Stimulated activated CD4-positive, alpha-beta T cell treated with anti-CD3 and anti-CD28 coated beads, Interleukin-1b, Interleukin-23, amount 100 ng/mL, for 24 hours (primary cell): ENCODE results near the gene PEAR1.
A peak's percentile ranks its signal among the peaks of the same experiment; 100 is the strongest.

Experiments
- DNase-seq, 4 experiments: peaks; one replicate each; pipeline ENCODE4 v3.0.0-alpha.2; 2020; ENCODE audit warnings: low read depth in 4 of 4, low spot score in 1 of 4

Gene PEAR1, protein sequence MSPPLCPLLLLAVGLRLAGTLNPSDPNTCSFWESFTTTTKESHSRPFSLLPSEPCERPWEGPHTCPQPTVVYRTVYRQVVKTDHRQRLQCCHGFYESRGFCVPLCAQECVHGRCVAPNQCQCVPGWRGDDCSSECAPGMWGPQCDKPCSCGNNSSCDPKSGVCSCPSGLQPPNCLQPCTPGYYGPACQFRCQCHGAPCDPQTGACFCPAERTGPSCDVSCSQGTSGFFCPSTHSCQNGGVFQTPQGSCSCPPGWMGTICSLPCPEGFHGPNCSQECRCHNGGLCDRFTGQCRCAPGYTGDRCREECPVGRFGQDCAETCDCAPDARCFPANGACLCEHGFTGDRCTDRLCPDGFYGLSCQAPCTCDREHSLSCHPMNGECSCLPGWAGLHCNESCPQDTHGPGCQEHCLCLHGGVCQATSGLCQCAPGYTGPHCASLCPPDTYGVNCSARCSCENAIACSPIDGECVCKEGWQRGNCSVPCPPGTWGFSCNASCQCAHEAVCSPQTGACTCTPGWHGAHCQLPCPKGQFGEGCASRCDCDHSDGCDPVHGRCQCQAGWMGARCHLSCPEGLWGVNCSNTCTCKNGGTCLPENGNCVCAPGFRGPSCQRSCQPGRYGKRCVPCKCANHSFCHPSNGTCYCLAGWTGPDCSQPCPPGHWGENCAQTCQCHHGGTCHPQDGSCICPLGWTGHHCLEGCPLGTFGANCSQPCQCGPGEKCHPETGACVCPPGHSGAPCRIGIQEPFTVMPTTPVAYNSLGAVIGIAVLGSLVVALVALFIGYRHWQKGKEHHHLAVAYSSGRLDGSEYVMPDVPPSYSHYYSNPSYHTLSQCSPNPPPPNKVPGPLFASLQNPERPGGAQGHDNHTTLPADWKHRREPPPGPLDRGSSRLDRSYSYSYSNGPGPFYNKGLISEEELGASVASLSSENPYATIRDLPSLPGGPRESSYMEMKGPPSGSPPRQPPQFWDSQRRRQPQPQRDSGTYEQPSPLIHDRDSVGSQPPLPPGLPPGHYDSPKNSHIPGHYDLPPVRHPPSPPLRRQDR

DNA sequence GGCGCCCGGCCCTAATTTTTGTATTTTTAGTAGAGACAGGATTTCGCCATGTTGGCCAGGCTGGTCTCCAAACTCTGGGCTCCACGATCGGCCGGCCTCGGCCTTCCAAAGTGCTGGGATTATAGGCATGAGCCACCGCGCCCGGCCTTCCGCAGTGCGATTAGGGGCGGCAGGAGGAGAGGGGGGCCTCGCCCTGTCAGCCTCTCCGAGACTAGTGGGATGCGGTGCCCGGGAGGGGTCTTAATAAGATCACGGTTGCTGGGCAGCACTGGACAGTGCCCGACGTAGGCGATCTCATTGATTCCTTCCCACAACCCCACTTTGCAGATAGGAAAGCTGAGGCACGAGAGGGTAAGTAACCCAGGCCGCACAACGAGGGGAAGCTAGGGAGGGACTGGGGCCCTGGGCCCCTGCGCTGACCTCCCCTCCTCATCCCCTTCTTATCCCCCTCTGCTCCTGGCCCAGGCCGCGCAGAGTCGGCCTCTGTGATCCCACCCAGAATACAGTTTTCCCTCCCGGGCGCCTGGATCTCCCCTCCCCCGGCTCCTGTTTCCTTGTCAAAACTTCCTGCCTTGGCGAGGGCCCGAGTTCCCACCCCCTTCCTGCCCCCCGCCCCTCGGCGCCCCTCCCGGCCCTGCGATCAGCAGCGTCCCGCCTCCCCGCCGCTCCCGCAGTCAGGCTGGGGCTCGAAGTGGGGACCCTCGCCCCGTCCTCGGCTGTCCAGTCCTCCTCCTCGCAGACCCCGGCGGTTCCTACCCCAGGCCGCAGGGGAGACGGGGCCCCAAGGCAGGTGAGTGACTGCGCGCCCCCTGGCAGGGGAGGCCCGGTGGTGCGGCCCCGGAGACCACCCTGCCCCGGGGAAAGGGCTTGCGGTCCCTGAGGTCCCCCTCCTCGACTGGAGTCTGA lies at the start of gene PEAR1:
PEAR1 (plus strand) TSS at position 671 of the 906 bp plus-strand sequence. CDS start 10,209 bp downstream, outside the sequence.
- DNase-seq = no peak

DNA sequence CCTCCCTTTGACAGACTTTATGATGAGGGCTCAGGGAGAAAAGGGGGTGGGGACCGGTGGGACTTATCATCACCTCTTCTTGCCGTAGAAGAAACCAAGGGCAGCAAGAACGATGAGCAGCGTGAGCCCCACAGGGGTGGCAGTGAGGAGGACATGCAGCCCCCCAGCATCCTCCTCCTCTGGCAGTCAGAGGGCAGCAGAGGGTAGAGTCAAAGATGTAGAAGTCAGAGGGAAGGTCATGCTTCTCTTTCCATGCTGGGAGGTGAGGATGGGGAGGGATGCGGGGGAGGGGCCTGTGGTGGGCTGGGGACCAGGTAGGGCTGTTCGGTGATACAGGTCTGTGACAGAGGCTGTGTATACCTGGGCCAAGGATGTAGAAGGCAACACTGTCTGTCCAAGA lies 49.4 kb upstream of the PEAR1 start:
- no peak for DNase-seq

DNA sequence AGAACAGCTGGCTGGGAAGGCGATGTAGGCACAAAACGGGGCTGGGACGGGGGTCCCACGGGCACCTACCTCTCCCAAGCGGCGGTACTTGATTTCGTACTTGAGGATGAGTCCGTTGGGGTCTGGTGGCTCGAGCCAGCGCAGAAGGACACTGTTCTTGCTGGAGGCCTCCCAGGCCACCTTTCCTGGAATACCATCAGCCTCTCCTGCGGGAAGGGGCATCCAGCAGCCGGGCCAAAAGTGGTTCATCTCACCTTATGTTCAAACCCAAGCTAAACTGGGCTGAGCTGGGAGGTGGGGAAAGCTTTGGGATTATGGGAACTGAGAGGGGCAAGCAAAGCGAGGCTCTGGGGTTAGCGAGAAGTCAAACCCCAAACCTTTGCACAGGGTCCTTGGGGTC lies 48.9 kb upstream of the PEAR1 start:
- no peak for DNase-seq

DNA sequence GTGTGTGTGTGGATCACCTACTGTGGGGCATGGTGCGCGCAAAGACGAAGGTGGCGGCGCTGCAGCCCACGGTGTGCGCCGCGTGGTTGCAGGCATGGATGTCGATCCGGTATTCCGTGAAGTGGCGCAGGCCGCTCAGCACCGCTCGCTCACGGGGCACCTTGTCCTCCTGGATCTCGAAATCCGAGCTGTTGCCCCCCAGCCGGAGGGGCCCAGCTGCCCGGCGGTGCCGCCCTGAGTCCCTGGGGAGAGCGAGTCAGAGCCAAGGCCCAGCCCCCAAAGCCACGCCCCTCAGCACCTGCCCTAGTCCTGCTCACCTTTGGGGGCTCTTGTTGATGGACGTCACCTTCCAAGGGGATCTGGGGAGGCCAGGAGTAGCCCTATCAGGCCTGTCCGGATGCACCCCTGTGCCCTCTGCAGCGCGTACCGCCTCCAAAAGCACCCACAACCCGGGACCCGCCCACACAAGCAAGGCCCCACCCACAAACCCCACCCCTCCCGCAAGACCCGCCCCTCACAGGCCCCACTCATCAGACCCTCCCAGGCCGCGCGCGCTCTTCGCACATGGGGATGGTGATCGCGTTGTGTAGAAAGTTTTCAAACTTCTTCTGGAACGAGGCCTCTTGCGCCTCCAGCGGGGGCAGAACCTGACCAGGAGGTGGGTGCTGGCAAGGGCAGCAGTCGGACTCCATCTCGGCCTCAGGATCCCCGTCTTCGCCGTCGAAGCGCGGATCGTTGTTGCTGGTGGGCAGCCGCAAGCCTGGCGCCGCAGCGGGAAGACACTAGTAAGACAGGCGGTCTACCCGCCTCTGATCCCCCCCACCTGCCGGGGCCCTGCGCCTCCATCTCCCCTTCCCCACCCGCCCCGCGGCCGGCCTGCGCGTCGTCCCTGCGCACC lies 48.2 kb upstream of the PEAR1 start:
- DNase-seq = peak in 1 of 4 experiments; percentile 6

DNA sequence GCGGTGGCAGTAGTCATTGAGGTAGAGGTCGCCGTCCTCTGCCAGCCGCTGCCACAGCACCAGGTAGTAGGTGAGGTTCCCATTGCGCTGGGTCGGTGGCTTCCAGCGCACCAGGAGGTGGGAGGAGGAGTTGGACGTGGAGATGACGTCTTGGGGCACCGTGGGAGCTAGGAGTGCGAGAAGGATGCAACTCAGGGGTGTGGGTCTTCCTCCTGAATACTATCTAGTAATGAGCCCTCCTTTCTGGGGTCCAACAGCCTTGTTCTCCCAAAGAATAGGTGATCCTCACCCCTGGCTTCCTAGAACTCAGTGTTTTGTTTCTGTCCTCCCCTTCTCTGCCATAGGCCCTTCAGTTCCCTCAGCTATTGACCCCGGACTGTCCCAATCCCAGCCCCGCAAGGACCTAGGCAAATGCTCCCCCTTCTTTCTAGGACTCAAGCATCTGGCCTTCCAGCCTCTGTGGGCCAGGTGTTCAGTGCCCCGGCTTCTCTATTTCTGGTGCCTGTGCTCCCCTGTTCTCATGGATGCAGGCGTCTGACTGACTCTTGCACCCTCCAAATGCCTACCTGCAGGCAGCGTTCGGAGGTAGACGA lies 47.5 kb upstream of the PEAR1 start:
- DNase-seq = no peak

DNA sequence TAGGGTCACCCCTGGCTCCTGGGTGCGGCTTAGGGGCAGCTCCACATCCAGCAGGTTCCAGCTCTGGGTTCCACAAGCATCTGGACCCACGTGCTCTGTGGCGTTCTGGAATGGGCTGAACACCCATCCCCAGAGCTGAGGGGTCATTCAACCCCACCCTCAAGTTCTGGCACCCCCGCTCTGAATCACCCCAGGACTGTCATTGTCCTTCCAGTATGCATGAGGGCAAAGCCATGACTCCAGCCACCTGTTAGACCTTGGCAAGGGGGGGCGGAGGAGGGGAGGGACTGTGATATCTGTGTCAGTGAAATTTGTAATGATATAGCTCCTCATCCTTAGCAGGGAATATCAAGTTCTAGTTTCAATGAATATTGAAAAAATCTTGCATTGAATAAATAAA lies 46.9 kb upstream of the PEAR1 start:
- DNase-seq = no peak

DNA sequence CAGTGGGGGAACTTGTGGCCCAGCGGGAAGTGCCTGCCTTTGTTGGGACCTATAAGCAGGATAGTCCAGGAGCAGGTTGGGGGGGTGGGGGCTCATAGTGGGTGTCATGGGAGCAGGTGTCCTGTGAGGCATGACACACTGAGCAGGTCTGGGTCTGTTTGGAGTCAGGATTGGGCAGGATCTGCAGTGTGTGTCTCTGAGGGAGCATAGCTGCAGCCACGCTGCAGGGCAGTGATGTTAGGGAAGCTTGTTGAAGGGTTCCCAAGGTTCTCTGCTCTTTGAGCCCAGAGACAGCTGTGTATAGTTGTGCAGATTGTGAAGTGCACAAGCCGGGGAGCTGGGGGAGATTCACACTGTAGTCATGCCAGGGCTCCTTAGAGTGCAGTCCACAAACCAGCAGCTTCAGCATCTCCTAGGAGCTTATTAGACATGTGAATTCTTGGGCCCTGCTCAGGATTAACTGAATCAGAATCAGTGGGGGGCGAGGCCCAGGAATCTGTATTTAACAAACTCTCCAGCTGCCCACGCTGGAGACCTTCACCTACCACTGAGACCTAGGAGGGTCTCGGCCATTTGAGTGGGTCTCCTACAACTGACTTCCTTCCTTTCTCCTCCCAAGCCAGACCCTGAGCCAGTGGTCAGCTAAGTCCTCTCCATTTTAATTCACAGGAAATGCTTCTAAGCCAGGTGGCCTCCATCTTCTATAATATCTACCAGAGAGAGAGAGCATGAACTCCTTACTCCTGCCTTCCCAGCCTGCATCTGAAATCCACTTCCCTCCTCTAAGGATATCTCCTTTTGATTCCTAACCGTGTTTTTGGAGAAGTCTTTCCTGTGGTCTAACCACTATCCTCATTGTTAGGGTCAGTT lies 45.7 kb upstream of the PEAR1 start:
- no peak for DNase-seq

DNA sequence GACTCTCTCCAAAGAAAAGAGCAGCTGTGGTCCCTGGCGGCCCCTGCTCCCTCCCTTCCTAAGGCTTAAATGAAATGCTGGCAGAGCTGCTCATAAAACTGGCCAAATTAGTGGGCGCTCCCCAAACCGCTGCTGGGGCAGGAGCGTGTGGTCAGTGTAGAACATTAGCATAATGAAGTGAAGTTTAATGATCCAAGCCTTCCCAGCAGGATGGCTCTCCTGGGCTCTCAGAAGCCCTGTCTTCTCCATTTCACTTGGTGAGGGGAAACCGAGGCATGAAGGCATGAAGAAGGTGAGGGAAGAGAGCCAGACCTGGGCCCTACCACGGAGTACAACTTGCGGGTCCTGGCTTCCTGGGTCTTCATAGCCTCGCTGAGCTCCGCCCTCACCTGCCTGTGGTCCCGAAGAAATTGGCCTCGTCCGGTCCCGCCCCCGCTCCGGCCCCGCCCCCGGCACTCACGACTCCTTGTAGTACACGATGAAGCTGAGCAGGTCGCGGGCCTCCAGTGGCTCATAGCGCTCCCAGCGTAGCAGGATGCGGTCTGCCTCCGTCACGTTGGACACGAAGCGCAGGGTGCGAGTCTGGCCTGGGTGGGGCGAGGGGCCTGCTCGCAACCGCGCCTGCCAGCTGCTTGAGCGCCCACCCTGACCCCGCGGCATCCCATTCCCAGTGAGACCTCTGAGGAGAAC lies 44.9 kb upstream of the PEAR1 start:
- peak in 2 of 4 experiments; percentile 28 to 71 for DNase-seq

DNA sequence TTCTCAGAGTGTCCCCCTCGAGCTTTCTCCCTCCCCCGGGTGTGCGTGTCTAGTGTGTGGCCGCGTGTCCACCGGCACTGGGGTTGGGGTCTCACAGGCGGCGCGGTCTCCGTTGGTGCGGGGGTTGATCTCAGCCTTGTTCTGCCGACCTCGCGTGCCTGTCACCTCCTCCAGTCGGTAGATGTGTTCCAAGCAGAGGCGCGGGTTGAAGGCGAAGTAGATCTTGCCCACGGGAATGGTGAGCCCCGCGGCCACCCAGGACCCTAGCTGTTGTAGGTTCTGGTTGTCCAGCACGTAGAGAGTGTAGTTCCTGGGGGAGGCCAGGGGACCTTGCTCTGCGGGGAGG lies 44.4 kb upstream of the PEAR1 start:
- DNase-seq = no peak

DNA sequence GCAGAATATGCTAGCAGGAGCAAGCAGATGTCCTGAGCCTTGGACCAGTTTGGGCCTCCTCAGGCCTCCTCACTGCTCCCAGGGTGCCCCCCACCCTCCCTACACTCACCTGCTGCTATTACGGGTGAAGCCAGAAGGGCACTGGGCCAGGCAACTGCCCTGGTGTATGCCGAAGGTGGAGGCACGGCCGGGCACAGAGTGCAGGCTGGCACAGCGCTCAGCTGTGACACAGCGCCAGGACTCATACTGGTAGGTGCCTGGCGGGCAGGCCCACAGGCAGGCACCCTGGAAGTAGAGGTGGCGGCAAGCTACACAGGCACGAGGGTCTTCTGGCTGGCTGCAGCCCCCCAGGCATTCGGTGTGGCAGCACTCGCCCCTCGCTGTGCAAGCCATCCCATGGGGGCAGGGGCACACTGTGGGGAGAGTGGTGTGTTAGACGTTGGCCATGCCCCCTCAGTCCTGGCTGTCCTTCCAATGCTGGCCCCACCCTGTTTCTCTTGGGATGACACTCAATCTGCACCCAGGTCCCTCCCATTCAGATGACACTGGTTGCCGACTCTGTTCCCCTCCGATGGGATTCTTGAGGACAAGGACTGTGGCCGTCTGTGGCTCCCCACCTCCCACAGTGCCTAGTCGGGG lies 41.6 kb upstream of the PEAR1 start:
- DNase-seq = no peak

DNA sequence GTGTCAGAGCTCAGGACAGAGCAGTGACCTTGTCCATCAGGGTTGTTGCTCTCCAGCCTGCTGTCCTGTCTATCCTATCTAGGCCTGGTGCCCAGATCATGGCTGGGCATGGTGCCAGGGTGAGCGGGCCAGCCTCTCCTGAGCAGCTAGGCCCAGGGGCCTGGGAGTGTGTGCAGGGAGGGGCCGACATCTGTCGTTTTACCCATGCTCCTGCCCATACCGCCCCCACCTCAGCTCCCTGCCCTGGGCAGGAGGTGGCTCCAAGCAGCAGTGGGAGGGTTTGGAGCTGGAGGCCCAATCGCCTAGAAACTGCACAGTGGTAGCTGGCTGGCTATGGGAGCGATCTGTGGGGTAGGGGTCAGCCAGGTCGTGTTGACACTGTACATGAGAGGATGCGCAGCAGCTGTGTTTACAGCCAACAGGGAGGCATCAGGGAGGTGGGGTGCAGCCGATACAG lies 41.1 kb upstream of the PEAR1 start:
- no peak for DNase-seq

DNA sequence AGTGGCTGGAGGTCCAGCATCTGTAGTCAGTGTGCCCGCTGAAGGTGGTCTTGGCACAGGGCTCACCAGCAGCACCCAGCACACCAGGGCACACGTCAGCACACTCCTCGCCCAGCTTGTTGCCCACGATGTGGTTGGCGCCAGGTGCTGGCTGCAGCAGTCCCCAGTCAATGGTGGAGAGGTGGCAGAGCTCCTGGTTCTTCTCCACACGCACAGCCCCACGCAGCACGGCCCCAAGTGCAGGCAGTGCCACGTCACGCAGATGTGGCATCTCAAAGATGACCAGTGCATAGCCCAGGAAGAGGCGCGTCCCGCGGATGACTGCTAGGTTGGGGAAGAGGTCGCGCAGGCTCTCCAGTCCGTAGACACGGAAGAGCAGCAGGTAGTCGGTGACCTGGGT lies 39.8 kb upstream of the PEAR1 start:
- no peak for DNase-seq

DNA sequence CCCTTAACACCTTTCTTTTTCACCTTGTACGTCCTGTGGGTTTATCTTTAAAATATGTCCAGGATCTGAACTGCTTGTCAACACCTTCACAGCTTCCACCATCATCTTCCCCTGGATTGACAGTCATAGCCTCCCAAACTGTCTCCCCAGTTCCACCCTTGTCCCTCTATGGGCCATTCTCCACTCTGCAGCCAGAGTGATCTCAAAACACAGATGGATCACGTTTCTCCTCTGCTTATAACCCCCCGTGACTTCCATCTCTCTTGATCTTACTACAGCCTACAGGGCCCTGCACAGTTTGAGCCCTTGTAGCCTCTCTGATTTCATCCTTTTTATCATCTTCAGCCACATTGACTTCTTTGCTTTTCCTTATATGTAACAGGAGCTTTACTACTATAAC lies 38.9 kb upstream of the PEAR1 start:
- DNase-seq = no peak

DNA sequence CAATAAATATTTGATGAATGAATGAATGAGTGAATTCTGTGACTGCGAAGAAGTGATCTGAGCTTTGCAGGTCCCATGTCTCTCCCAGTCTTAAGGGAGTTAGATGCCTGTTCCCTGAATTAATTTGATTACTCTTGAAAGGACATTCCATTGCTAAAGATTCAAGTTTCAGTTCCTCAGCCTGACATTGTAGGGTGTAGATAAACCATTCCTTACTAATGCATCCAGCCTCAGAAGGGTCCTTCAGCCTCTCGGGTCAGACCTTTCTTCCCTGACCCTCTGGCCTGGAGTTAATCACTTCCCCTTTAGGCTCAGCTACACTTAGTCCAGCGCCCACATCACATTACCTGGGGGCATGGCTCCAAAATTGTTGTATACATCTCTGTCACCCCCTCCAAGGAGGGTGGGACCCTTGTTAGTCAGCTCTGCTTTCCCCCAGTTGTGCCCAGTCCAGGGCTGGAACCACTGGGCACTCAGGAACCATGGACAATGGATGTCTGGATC lies 37.2 kb upstream of the PEAR1 start:
- no peak for DNase-seq

DNA sequence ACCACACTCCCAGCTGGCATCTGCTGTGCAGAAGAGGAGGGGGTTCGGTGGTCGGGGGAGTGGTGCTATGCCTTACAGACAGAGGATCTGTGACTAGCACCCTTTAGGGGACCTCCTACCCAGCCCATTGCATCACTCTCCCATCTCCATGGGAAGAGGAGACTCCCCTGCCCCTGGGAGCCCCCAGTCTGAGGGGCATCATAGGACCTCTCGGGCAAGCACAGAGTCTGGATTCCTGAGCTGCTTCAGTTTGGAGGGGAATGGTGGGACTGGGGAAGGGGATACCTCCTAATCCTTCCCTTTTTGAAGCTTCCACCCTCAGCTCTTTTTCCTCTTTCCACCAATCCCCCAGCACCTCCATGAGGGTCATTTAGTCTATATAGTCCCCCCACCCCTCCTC lies 36.0 kb upstream of the PEAR1 start:
- no peak for DNase-seq

DNA sequence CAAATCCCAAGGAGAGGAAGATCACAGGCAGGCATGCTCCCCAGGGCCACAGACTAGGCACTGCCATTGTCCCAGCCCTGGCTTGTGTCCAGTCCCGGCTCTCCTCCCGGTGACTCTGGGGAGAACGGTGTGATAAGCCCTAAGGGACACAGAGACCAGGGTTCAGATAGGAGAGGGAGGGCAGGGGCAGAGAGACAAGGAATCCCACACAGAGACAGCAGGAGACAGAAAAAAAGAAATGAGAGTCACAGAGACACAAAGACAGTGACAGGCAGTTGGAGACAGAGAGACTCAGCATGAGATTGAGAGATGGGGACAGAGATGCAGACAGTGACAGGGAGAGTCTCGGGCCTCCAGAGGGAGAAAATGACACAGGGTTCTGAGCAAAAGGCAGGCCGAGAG lies 35.0 kb upstream of the PEAR1 start:
- no peak for DNase-seq

DNA sequence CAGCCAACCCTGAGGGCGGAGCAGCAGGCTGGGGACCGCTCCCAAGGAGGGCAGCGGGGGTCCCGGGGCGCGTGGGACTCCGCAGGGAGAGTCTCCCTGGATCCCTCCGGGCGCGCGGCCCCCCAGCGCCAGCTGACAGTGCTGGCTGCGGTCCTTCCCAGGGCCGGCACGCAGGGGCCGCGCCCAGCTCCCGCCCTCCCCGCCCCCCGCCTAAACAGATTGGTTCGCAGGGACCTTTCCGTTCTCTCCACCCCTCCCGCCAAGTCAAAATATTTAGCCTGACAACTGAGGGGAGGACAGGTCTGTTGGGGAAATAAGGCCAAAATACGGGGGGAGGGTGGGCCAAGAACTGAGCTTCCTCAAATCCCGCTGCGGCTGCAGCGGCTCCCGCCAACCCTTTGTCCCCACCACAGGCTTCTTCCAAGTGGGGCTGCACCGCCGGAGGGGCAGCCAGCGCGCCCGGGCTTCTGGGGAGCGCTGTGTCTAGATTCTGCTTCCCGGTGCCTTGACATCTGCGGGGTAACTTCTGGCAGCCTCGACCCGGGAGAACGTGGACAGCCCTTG lies 34.5 kb upstream of the PEAR1 start, which contains the start of gene INSRR:
INSRR (minus strand) TSS at position 159 of the 564 bp plus-strand sequence. CDS start 496 bp downstream, outside the sequence.
- no peak for DNase-seq
